Transverse colon (tissue), 3 donors: ENCODE results near the gene MBTPS1.

Source experiments
- CTCF ChIP-seq, 5 experiments: fragments of 200-600 bp in 3 of 5; fragments of 450-650 bp in 2 of 5; sonication (generic) in 3 of 5; IDR thresholded peaks; 1 replicate in 2 of 5; 2 replicates in 3 of 5; pipeline ENCODE4 v1.5.1; 2016 to 2017; ENCODE audit warnings: antibody characterized with exemption in 5 of 5, inconsistent platforms in 3 of 5, mild to moderate bottlenecking in 2 of 5, moderate library complexity in 1 of 5
- EP300 ChIP-seq: sonication (generic); formaldehyde crosslinking; IDR thresholded peaks from one replicate; pipeline ENCODE4 v1.6.1; 2017; ENCODE audit warnings: antibody characterized with exemption, low read depth

DNA sequence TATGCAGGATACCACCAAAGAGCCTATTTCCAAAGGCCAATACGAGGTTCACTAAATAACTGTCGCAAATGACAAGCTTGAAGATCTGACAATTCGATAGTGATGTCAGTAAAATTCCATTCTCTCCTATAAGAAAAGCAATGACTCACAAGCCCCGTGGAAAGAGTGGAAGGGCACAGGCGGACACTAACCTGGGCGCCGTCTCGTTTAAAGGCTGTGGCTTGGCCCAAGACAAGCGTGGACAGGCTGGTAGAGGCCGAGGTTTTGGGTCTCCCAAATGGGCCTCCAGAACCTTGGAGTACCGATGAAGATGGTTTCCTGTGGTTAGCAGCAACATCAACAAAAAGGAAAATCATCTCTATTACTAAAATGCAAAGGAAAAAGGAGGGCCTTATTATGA lies 57.6 kb downstream of the MBTPS1 start:
- TF ChIP-seq EP300, result no peak
- TF ChIP-seq CTCF (IDR thresholded peaks at IDR 0.05), result no peak
